ENCODE measurements around the gene IZUMO3.

The IZUMO3 gene

GRCh38 chr9:24561957-24562356 is 16.3 kb upstream of the IZUMO3 start:
- no peak for DNase-seq (ENCODE audit: low read depth)
- TF ChIP-seq, protein P1, sequence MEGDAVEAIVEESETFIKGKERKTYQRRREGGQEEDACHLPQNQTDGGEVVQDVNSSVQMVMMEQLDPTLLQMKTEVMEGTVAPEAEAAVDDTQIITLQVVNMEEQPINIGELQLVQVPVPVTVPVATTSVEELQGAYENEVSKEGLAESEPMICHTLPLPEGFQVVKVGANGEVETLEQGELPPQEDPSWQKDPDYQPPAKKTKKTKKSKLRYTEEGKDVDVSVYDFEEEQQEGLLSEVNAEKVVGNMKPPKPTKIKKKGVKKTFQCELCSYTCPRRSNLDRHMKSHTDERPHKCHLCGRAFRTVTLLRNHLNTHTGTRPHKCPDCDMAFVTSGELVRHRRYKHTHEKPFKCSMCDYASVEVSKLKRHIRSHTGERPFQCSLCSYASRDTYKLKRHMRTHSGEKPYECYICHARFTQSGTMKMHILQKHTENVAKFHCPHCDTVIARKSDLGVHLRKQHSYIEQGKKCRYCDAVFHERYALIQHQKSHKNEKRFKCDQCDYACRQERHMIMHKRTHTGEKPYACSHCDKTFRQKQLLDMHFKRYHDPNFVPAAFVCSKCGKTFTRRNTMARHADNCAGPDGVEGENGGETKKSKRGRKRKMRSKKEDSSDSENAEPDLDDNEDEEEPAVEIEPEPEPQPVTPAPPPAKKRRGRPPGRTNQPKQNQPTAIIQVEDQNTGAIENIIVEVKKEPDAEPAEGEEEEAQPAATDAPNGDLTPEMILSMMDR (conservative IDR thresholded peaks at IDR 0.05; ENCODE audit: low read depth, low read length) = no peak
- H3K4me3 ChIP-seq (ENCODE audit: low read length) = no peak overlapping the region

GRCh38 chr9:24553183-24553552 is 7.5 kb upstream of the IZUMO3 start:
- H3K4me3 ChIP-seq (ENCODE audit: low read length) = no peak overlapping the region
- no peak for DNase-seq (ENCODE audit: low read depth)
- TF ChIP-seq, protein P1 (conservative IDR thresholded peaks at IDR 0.05; ENCODE audit: low read depth, low read length) = no peak

DNA sequence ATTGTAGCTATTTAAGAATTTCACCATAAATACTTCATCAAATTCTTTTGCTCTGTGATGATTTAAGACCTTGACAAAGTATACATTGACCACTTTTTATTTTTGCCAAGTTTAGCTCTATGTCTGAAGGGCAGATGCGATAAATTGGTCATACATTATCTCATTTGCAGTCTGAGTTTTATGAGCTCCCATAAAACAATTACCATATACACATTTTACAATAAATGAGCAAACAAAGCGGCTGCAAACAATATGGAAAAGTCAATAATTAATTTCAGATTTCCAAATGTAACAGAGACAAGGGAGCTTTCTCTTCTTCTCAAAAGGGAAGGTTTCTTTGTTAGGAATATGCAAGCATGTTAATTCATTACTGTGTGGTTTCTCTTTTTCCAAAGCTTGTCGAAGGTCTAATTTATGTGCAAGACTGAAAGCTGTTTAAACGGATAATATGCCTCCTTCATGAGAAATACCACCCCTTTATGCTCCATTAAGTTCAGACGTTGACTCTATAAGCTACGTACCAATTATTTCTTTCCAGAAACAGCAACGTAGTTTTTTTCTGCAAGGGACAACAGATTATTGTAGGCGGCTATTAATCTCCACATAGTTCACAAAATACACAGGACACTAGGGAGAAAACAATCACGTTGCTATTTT is 7.0 kb upstream of the IZUMO3 start:
- H3K4me3 ChIP-seq (ENCODE audit: low read length) = no peak overlapping the region
- no peak for DNase-seq (ENCODE audit: low read depth)
- TF ChIP-seq, protein P1 (conservative IDR thresholded peaks at IDR 0.05; ENCODE audit: low read depth, low read length) = no peak

GRCh38 chr9:24545285-24545684 is 412 bp downstream of the IZUMO3 start:
- TF ChIP-seq, protein P1 (conservative IDR thresholded peaks at IDR 0.05; ENCODE audit: low read depth, low read length) = no peak
- H3K4me3 ChIP-seq (ENCODE audit: low read length) = no peak overlapping the region
- no peak for DNase-seq (ENCODE audit: low read depth)

GRCh38 chr9:24518545-24518944 is 27.2 kb downstream of the IZUMO3 start:
- TF ChIP-seq, protein P1 (conservative IDR thresholded peaks at IDR 0.05; ENCODE audit: low read depth, low read length) = no peak
- H3K4me3 ChIP-seq (ENCODE audit: low read length) = no peak overlapping the region
- DNase-seq (ENCODE audit: low read depth) = no peak

DNA sequence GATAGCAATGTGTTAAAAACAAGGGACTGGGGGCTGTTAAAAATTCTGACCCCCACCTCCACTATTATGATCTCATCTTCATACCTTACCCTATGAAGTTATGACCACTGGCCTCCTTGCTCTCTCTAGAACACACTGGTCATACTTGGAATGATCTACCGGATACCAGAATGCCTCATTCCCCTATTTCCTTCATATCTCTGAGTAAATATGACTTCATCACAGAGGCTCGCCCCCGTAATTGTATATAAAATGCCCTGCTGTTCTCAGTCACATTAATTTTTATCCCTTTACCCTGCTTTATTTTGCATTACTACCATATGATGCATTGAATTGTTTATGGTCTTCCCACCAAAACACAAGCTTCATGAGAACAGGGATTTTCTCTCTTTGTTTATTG is 29.2 kb downstream of the IZUMO3 start:
- no peak overlapping the region for H3K4me3 ChIP-seq (ENCODE audit: low read length)
- TF ChIP-seq, protein P1 (conservative IDR thresholded peaks at IDR 0.05; ENCODE audit: low read depth, low read length) = no peak
- no peak for DNase-seq (ENCODE audit: low read depth)

- no peak for DNase-seq (ENCODE audit: low read depth)
- no peak overlapping the region for H3K4me3 ChIP-seq (ENCODE audit: low read length)
- TF ChIP-seq, protein P1 (conservative IDR thresholded peaks at IDR 0.05; ENCODE audit: low read depth, low read length) = no peak
Observed at GRCh38 chr9:24509850-24510249, 35.8 kb downstream of the IZUMO3 start.

Measured in retinal pigment epithelial cell (primary cell).